ENCODE measurements around the gene LIMK1. TPM values are rescaled to one million over a fixed set of nuclear protein-coding genes. Genes with fewer than 3 reads are reported as not detected.

The LIMK1 gene
- total and polyA plus RNA-seq, 2 of the 4 experiments (the other 2 are of a cell fraction): 25.8 to 48.0 TPM

GRCh38 chr7:74149603-74150002 is 66.0 kb downstream of the LIMK1 start:
- Histone ChIP-seq H4K91ac (ENCODE audit: insufficient read depth, low read depth, low read length) (no peak overlapping the region), H3K4me3 (ENCODE audit: insufficient read depth, low read depth, low read length) (no peak overlapping the region), H3K4ac (ENCODE audit: low read depth, low read length) (no peak overlapping the region), H3K36me3 (ENCODE audit: control insufficient read depth, insufficient read depth, low read length) (no peaks in the 10 kb centered on the region), H3K23ac (ENCODE audit: low read depth, low read length) (no peak overlapping the region), H3K27me3 (ENCODE audit: control insufficient read depth, insufficient read depth, low read length) (no peaks in the 10 kb centered on the region), H3K18ac (ENCODE audit: low read depth, low read length) (no peak overlapping the region), H2BK20ac (ENCODE audit: low read depth, low read length) (no peak overlapping the region), H3K56ac (ENCODE audit: extremely low read depth, insufficient read depth, low read length) (no peak overlapping the region), H2BK120ac (ENCODE audit: low read depth, low read length) (no peak overlapping the region), H3K4me1 (ENCODE audit: control insufficient read depth, insufficient read depth, low read length) (no peaks in the 10 kb centered on the region), H2AK9ac (replicated peaks; ENCODE audit: low read depth, low read length, poor library complexity) (no peak overlapping the region), H2AFZ (replicated peaks; ENCODE audit: low read length, poor library complexity) (no peak overlapping the region), H3K9me3 (ENCODE audit: control insufficient read depth, insufficient read depth, low read length) (peaks cover 6% of the 10 kb centered on the region), H2BK15ac (ENCODE audit: low read depth, low read length) (no peak overlapping the region), H3K14ac (replicated peaks; ENCODE audit: low read depth, low read length) (no peak overlapping the region), H3K27ac (ENCODE audit: insufficient read depth, low read length) (no peak overlapping the region), H4K5ac (ENCODE audit: low read depth, low read length) (no peak overlapping the region), H3K9ac (ENCODE audit: low read depth, low read length) (no peak overlapping the region), H2BK5ac (ENCODE audit: low read depth, low read length, poor library complexity, severe bottlenecking) (no peak overlapping the region), H3K9me1 (ENCODE audit: insufficient read depth, low read length) (0 out of 2 replicates have a peak, but pooled peaks cover 2% of the 10 kb centered on the region), H4K20me1 (ENCODE audit: insufficient read depth, low read length) (no peaks in the 10 kb centered on the region), H3K4me2 (ENCODE audit: low read depth, low read length) (no peak overlapping the region), H4K8ac (ENCODE audit: low read depth in 2 of 2, low read length in 2 of 2) (no peak overlapping the region), H2AK5ac (ENCODE audit: low read depth, low read length) (no peak overlapping the region), H3K79me1 (ENCODE audit: low read depth in 1 of 2, low read length in 2 of 2) (no peaks in the 10 kb centered on the region)
- dilution Hi-C loops (cut with HindIII; ENCODE audit: low sequenced_read_pairs, unreplicated experiment) (no loop called here), in situ Hi-C loops (cut with MboI; ENCODE audit: low sequenced_read_pairs) (no loop called here), intact Hi-C loops (cut with micrococcal nuclease) (no loop called here)
- CTCF ChIA-PET: no interaction called here
- DNase-seq (no peak), ATAC-seq (ENCODE audit: low read depth) (no peak)
- BruUV-seq (replicated peaks): no TSS peak
- no peak for TF ChIP-seq RCOR1 (IDR thresholded peaks at IDR 0.05; ENCODE audit: insufficient replicate concordance, low read length)
- TF ChIP-seq CTCF (conservative IDR thresholded peaks at IDR 0.05; ENCODE audit: low read depth, low read length): no peak
- no peak for TF ChIP-seq RFX5 (IDR thresholded peaks at IDR 0.05; ENCODE audit: low read depth, low read length)
- no peak for TF ChIP-seq POLR2A (IDR thresholded peaks at IDR 0.05; ENCODE audit: low read depth, low read length)
- TF ChIP-seq SMC3 (IDR thresholded peaks at IDR 0.05; ENCODE audit: low read depth, low read length): no peak
- TF ChIP-seq CHD1 (IDR thresholded peaks at IDR 0.05; ENCODE audit: low read depth, low read length): no peak
- TF ChIP-seq ELK1 (IDR thresholded peaks at IDR 0.05; ENCODE audit: borderline replicate concordance, low read depth, low read length): no peak
- TF ChIP-seq FOS (IDR thresholded peaks at IDR 0.05; ENCODE audit: low read depth, low read length): no peak
- TF ChIP-seq MAFK (IDR thresholded peaks at IDR 0.05; ENCODE audit: low read depth, low read length): no peak
- no peak for TF ChIP-seq RAD21 (IDR thresholded peaks at IDR 0.05; ENCODE audit: low read length)
- TF ChIP-seq MXI1 (IDR thresholded peaks at IDR 0.05; ENCODE audit: borderline replicate concordance, low read depth, low read length): no peak
- no peak for TF ChIP-seq USF2 (IDR thresholded peaks at IDR 0.05; ENCODE audit: low read depth, low read length)
- TF ChIP-seq CEBPB (IDR thresholded peaks at IDR 0.05; ENCODE audit: low read depth, low read length): no peak
- no peak for TF ChIP-seq MAZ (IDR thresholded peaks at IDR 0.05; ENCODE audit: borderline replicate concordance, low read depth, low read length)
- no peak for TF ChIP-seq NFE2L2 (IDR thresholded peaks at IDR 0.05; ENCODE audit: low read depth, low read length)
- no peak for TF ChIP-seq BHLHE40 (IDR thresholded peaks at IDR 0.05; ENCODE audit: low read depth, low read length)
- no CpG with 5 or more reads among the region's 1 CpG for WGBS, 2 experiments (ENCODE audit: extremely low coverage in 2 of 2, insufficient read length in 1 of 2)
- POLR2A ChIA-PET (ENCODE audit: unreplicated experiment): no interaction called here

Data from IMR-90 (cell line).